LNCAP (cell line): ENCODE measurements around the gene MICAL3.

Experiments used
- CTCF ChIP-seq: fragments of 450-650 bp; IDR thresholded peaks from 2 replicates; pipeline ENCODE4 v1.5.1; 2017; ENCODE audit warnings: mild to moderate bottlenecking

The MICAL3 gene

GRCh38 chr22:17871726-17872458 lies 152.5 kb downstream of the MICAL3 start:
- TF ChIP-seq CTCF = no peak

GRCh38 chr22:17870407-17870806 lies 154.0 kb downstream of the MICAL3 start:
- no peak for TF ChIP-seq CTCF

GRCh38 chr22:17869285-17870096 lies 154.9 kb downstream of the MICAL3 start:
- TF ChIP-seq CTCF = no peak

GRCh38 chr22:17868771-17869170 lies 155.6 kb downstream of the MICAL3 start:
- no peak for TF ChIP-seq CTCF

GRCh38 chr22:17867160-17867785 lies 157.1 kb downstream of the MICAL3 start:
- no peak for TF ChIP-seq CTCF

- TF ChIP-seq CTCF = no peak
These were observed 157.7 kb downstream of the MICAL3 start for GRCh38 chr22:17866621-17867020.

GRCh38 chr22:17866127-17866526 lies 158.2 kb downstream of the MICAL3 start:
- no peak for TF ChIP-seq CTCF
